Epithelial cell of prostate (primary cell): ENCODE data around the gene SH2D6.
"Not testable (repeated sequence)": the region's sequence is repeated elsewhere in the genome, so short reads cannot be mapped to it uniquely, and the experiment has no call there.

Experiments used
- DNase-seq: peaks from one replicate; pipeline ENCODE4 v3.0.0-alpha.2; 2011; ENCODE audit warnings: low read depth, low spot score
- H3K27ac ChIP-seq: fragments of 450-650 bp; 2 replicates; pipeline ENCODE4 v1.5.1; 2017; ENCODE audit warnings: mild to moderate bottlenecking

SH2D6 gene

DNA sequence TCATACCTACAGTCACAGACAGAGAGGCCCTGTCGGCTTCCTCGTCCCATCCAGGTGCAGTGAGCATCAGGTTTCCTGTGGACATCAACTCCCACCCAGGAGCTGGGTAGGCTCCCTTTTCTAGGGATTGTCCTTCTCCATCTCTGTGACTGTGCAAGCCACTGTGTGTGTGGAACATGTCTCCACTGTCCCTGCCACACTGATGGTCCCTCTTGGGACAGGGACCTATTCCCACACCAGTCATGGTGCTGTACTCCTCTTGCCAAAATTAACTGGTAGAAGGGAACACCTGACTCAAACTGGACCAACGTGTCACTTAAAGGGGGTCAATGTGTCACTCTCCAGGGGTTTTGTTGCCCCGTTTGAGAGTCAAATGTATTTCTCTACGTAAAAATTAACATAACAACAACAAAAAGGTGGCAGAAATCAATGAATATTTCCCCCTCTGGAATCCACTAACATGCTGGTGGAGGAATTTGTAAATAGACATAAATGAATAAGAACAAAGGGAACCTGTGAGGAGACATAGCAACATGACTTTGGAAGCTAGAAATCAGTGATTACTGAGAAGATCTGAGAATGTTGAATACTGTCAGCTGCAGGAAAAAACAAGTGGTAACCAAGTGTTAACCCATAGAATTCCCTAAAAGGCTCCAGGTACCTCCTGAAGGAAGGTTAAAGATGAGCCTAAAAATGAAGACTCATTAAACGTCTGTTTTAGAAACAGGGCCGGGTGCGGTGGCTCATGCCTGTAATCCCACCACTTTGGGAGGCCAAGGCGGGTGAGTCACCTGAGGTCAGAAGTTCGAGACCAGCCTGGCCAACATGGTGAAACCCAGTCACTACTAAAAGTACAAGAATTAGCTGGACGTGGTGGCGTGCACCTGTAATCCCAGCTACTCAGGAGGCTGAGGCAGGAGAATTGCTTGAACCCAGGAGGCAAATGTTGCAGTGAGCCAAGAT, 40.4 kb downstream of the SH2D6 start:
- peak overlapping the region; percentile 57 for H3K27ac ChIP-seq

DNA sequence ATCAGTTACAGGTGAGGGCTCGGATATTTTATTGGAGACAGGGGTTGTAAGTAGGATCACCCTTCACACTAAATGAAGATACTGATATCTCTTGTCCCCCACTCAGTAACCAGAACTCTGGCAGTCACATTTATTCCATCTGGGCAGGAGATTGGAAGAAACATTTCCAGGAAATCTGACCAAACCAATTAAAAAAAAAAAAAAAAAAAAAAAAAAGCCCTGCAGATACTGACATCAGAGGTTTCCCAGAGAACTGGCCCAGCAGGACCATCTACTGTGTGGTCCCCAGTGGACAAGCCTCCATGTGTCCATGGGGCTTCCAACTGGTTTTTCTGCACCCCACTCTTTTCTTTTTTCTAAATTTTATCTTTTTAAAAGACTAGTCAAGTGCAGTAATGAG, 41.3 kb downstream of the SH2D6 start:
- DNase-seq = no peak
- H3K27ac ChIP-seq = no peak overlapping the region

More for the DNA sequence above, 40.4 kb downstream of the SH2D6 start:
- no peak for DNase-seq

DNA sequence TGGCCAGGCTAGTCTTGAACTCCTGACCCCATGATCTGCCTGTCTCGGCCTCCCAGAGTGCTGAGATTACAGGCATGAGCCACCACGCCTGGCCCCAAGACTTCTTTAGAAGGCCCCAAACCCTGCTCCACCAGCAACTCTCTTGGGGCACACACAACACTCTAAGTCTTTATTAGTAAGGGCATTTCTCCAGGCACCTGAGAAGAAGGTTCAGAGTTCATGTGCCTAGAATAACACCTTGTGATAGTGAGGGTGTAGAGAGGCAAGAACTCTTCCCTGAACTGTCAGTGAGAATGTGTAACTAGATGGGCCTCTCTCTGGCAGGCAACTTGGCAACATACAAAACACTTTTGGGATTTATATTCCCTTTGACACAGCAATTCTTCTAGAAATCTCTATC, 43.8 kb downstream of the SH2D6 start:
- no peak for DNase-seq
- no peak overlapping the region for H3K27ac ChIP-seq

DNA sequence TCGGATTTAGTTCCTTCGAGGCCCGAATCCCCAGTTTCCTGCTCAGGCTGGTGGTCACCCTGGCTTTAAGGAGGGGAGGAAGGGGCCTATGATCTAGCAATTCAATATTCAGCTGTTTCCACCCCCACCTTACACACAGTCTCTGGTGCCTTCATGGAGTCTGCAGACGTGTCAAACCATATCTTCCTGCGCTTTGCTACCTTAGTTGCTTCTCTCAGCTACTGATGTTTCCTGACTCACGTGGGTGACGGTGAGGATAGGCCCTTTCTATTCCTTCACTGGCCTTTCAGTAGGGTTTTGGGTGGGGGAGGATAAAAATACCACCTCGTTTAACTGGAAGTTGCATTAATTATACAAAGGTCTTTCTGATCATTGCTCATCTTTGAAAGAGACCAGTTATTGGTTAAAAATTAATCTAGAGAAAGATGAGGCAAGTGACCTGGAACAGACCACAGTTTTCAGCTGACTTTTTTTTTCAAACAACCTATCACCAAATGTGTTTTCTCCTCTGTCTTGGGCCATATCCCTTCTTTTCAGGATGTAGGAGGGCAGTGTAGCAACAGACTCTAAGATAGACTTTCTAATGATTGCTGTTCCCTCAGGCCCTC, 49.7 kb downstream of the SH2D6 start:
- peak overlapping the region; percentile 35 for H3K27ac ChIP-seq
- no peak for DNase-seq

DNA sequence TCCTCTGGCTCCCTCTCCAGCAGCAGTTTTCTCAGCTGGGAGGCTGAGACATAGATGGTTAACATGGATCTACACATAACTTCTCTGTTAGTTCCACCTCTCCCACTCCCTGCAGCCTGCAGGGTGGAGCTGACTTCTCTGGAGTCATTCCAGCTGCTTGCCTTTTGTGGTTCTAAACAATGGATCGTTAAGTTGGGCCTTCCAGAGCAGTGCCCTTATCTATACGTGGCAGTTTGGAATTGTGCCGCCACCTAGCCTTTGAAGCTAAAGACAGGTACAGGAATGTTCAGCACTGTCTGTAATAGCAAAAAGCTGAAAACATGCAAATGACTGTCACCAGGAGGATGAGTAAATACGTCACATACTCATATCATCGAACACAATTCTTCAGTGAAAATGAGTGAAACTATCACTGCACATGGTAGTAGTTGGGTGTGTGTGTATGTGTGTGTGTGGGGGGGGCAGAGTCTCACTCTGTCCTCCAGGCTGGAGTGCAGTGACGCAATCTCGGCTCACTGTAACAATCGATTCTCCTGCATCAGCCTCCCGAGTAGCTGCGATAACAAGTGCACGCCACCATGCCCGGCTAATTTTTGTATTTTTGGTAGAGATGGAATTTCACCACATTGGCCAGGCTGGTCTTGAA, 50.3 kb downstream of the SH2D6 start:
- peak overlapping the region; percentile 35 for H3K27ac ChIP-seq
- DNase-seq = no peak

DNA sequence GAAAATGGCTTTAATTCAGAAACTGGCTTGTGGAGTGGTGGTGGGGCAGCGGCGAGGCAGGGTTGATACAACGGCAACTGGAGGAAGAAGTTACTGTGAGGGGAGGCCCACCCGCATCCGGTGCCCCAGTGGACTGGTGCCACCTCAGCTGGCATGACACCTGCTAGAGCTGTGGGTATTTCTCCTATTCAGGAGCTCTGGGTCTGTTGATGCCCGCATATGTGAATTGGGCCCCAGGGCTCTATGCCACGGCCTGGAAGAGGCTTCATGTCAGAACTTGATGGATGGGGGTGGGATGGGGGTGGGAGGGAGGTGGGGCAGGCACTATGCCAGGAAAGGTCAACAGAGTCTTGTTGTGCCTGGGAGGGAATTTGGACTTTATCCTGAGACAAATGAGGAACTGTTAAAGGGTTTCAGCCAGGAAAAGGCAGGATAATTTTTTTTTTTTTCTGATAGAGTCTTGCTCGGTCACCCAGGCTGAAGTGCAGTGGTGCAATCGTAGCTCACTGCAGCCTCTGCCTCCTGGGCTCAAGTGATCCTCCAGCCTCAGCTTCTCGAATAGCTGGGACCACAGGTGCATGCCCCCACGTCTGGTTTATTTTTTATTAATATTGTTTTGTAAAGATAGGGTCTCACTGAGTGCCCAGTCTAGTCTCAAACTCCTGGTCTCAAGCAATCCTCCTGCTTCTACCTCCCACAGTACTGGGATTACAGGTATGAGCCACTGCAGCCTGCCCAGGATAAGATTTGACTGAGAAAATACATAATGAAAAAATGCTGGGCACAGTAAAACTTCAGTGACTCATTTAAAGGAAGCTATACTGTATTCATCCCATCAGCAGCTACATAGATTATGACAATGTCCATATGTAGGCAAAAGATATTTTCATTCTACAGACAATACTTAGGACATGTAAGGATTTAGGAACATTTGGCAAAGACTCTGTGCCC, 52.6 kb downstream of the SH2D6 start:
- DNase-seq = no peak
- H3K27ac ChIP-seq = peak overlapping the region; percentile 68

DNA sequence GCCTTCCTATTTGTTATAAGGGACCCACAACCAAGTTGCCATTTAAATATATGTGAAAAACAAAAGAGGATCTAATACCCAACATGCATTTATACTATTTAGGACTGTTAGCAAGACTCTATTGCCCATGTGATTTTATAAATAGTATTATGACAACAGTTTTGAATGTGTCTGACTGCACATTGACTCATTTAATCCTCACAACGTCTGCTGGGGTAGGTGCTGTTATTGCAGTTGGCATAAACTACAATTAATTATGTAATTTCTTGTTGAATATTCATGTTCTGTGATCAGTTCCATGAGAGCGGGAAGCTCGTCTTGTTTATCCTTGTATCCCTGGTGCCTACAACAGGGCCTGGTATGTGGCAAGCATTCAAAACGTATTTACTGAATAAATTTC, 53.7 kb downstream of the SH2D6 start:
- DNase-seq = no peak
- H3K27ac ChIP-seq = peak overlapping the region; percentile 68

DNA sequence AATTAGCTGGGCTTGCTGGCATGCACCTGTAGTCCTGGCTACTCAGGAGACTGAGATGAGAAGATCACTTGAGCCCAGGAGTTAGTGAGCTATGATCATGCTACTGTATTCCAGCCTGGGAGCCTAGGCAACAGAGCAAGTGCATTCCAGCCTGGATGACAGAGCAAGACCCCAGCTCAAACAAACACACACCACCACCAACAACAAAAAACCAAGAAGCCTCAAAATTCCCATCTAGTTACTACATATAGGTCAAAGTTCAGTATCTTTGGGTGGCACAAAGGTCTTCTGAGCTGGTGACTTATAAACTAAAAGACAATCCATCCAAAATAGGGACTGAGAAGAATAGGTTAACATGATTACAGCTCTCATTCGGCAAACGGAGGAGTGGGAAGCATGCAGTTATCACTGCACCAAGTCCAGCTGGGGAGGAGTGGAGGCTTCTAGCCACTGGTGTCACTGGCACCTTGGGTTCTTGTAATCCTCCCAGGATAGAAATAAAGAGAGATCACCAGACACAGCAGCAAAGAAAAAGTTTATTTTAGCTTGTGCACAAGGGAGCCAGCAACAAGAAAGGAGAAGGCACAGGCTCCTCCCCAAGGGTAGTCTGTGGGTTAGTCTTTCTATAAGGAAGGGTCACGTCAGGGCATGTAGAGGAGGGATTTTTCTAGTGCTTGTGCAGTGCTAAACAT, 57.4 kb downstream of the SH2D6 start:
- H3K27ac ChIP-seq = no peak overlapping the region

DNA sequence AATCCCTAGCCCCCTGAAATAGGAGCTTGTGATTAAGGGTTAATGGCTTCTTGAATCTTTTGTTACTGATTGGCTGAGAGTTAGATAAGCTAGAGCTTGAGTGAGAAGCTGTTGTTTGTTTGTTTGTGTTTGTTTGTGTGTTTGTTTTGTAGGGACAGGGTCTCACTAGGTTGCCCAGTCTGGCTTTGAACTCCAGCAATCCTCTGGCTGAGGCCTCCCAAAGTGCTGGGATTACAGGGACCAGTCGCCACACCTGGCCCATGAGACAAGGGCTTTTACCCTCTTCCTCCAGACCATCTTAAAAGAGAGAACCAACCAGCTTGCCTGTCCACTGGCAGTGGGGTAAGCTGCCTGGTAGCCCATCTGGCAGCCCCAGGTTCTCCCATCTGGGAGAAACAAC, 58.1 kb downstream of the SH2D6 start:
- DNase-seq = no peak
- no peak overlapping the region for H3K27ac ChIP-seq

More for the DNA sequence above, 57.4 kb downstream of the SH2D6 start:
- no peak for DNase-seq

DNA sequence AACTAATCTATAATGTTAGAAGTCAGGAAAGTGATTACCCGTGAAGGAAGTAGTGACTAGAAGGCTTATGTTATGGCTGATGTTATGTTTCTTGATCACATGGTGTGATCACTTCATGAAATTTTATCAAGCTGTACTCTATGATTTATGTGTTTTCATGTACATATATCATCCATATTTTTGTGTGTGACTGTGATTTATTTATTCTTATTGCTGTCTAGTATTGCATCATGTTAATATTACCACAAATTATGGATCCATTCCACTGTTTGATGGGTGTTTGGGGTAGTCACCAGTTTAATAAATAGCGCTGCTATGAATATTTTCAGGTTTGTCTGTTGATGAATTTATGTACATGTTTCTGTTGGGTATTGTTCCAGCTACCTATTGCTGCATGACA, 59.4 kb downstream of the SH2D6 start:
- DNase-seq = no peak
- no peak overlapping the region for H3K27ac ChIP-seq

DNA sequence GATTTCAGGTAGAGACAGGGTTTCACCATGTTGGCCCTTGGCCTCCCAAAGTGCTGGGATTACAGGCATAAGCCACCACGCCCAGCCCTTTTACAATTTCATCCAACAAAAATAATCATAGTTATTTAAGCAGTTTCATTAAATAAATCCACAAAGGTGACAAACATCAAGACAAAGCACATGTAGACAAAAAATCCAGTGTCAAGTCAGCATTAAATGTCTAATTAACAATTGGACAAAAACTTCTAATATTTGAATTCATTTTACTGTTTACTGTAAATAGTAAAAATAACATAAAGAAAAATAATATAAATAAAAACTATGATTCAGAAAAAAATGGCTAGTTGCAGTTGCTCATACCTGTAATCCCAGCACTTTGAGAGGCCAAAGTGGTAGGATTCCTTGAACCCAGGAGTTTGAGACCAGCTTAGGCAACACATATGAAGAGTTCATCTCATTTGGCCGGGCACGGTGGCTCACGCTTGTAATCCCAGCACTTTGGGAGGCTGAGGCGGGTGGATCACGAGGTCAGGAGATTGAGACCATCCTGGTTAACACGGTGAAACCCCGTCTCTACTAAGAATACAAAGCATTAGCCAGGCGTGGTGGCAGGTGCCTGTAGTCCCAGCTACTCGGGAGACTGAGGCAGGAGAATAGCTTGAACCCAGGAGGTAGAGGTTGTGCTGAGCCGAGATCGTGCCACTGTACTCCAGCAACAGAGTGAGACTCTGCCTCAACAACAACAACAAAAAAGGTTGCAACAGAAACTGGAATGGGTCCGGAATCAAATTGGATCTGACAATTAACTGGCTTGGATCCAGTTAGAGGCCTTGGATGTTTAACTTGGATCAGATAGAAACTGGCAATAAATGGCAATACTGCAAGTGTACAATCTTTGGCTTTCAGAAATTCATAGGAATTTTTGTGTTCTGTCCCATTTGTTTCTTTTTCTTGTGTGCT, 63.6 kb downstream of the SH2D6 start:
- no peak overlapping the region for H3K27ac ChIP-seq
- no peak for DNase-seq

DNA sequence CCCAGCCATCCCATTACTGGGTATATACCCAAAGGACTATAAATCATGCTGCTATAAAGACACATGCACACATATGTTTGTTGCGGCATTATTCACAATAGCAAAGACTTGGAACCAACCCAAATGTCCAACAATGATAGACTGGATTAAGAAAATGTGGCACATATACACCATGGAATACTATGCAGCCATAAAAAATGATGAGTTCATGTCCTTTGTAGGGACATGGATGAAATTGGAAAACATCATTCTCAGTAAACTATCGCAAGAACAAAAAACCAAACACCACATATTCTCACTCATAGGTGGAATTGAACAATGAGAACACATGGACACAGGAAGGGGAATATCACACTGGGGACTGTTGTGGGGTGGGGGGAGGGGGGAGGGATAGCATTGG, 66.1 kb downstream of the SH2D6 start:
- DNase-seq, H3K27ac ChIP-seq: not testable (repeated sequence)

DNA sequence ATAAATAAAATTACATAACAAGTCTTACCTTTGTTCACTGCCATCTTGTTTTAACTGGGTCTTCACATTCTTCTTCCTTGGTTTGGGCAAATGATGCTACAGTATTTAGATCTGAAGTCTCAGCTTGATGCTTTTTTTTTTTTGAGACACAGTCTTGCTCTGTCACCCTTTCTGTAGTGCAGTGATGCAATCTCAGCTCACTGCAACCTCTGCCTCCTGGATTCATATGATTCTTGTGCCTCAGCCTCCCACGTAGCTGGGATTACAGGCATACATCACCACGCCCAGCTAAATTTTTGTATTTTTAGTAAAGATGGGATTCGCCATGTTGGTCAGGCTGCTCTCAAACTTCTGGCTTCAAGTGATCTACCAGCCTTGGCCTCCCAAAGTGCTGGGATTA, 67.3 kb downstream of the SH2D6 start:
- DNase-seq = no peak
- no peak overlapping the region for H3K27ac ChIP-seq
